T-helper 17 cell (primary cell): ENCODE data around the gene LPCAT1. TPM values are rescaled to one million over a fixed set of nuclear protein-coding genes. Genes with fewer than 3 reads are reported as not detected.
A peak's percentile ranks its signal among the peaks of the same experiment; 100 is the strongest.
"Not testable (repeated sequence)": the region's sequence is repeated elsewhere in the genome, so short reads cannot be mapped to it uniquely, and the experiment has no call there.

Experiments
- ATAC-seq: fragments of 150-1000 bp; cut with Tn5 transposase; 2 replicates; pipeline ENCODE4 v1.10.0; 2021; ENCODE audit warnings: mild to moderate bottlenecking, moderate library complexity
- DNase-seq, 3 donors: peaks; one replicate each; pipeline versions ENCODE4 v3.0.0 to v3.0.0-alpha.2; 2020 to 2021
- H3K9me3 ChIP-seq: one replicate; pipeline ENCODE4 v1.7.0; 2013; ENCODE audit warnings: low read length, mild to moderate bottlenecking; ENCODE audit not compliant: control insufficient read depth, poor library complexity, severe bottlenecking
- H3K27ac Mint-ChIP-seq: one replicate; pipeline ENCODE4 v1.8.0; 2022; ENCODE audit warnings: mild to moderate bottlenecking, moderate library complexity, mixed read lengths
- H3K27me3 Mint-ChIP-seq: one replicate; pipeline ENCODE4 v1.8.0; 2022; ENCODE audit warnings: mixed read lengths
- H3K36me3 Mint-ChIP-seq: one replicate; pipeline ENCODE4 v1.8.0; 2022; ENCODE audit warnings: low read depth, mixed read lengths
- H3K4me1 Mint-ChIP-seq: one replicate; pipeline ENCODE4 v1.8.0; 2022; ENCODE audit warnings: mild to moderate bottlenecking, mixed read lengths
- H3K4me3 Mint-ChIP-seq: one replicate; pipeline ENCODE4 v1.8.0; 2022; ENCODE audit warnings: mild to moderate bottlenecking, moderate library complexity, mixed read lengths
- total RNA-seq, 4 donors: library from RNA in 2 of 4; stranded (reverse) in 2 of 4; gene quantifications; one replicate each; pipeline ENCODE4 v1.2.3 and lab custom pipeline; 2022 to 2026

LPCAT1 gene
- total RNA-seq (10 to 100 TPM; 23.4 to 24.8 TPM), total RNA-seq (lab: John Stamatoyannopoulos, UW) (31.9 to 54.8 reads per million in 2 donors)

GRCh38 chr5:1523793-1524480 is at the start of gene LPCAT1:
Gene LPCAT1 (minus strand): TSS chr5:1523960. CDS start chr5:1523844, 116 bp downstream.
- peaks cover 27% of the 10 kb centered on the region for H3K4me1 Mint-ChIP-seq
- H3K27me3 Mint-ChIP-seq, result no peaks in the 10 kb centered on the region
- H3K9me3 ChIP-seq, result no peaks in the 10 kb centered on the region
- no peaks in the 10 kb centered on the region for H3K36me3 Mint-ChIP-seq
- ATAC-seq (peak; percentile 92), DNase-seq (peak; percentile 68 to 73 (median 70))
- H3K27ac Mint-ChIP-seq, result peak within 1 kb of the TSS; percentile 82
- peak within 1 kb of the TSS; percentile 89 for H3K4me3 Mint-ChIP-seq

- not testable (repeated sequence) for H3K4me1 Mint-ChIP-seq, H3K27ac Mint-ChIP-seq, ATAC-seq, DNase-seq, H3K36me3 Mint-ChIP-seq, H3K27me3 Mint-ChIP-seq, H3K4me3 Mint-ChIP-seq, H3K9me3 ChIP-seq
Measured at GRCh38 chr5:1571875-1572274, 48.1 kb upstream of the LPCAT1 start.

- Mint-ChIP-seq H3K4me1 (no peaks in the 10 kb centered on the region), H3K36me3 (no peaks in the 10 kb centered on the region), H3K27ac (no peak overlapping the region), H3K4me3 (no peak overlapping the region), H3K27me3 (no peaks in the 10 kb centered on the region)
- ATAC-seq (no peak), DNase-seq (no peak)
- no peaks in the 10 kb centered on the region for H3K9me3 ChIP-seq
Measured at GRCh38 chr5:1570975-1571374, 47.2 kb upstream of the LPCAT1 start.

GRCh38 chr5:1568201-1568979 is 44.6 kb upstream of the LPCAT1 start:
- Mint-ChIP-seq H3K27ac (no peak overlapping the region), H3K4me3 (no peak overlapping the region), H3K4me1 (no peaks in the 10 kb centered on the region), H3K36me3 (no peaks in the 10 kb centered on the region), H3K27me3 (peaks cover 3% of the 10 kb centered on the region)
- DNase-seq, result no peak
- H3K9me3 ChIP-seq, result no peaks in the 10 kb centered on the region
- ATAC-seq, result no peak

GRCh38 chr5:1567527-1568200 is 43.9 kb upstream of the LPCAT1 start:
- not testable (repeated sequence) for H3K36me3 Mint-ChIP-seq, H3K9me3 ChIP-seq, DNase-seq, ATAC-seq, H3K27ac Mint-ChIP-seq, H3K4me3 Mint-ChIP-seq, H3K4me1 Mint-ChIP-seq
- peaks cover 10% of the 10 kb centered on the region for H3K27me3 Mint-ChIP-seq

GRCh38 chr5:1565737-1566734 is 42.3 kb upstream of the LPCAT1 start:
- peaks cover 18% of the 10 kb centered on the region for H3K27me3 Mint-ChIP-seq
- no peak overlapping the region for H3K4me3 Mint-ChIP-seq
- no peak overlapping the region for H3K27ac Mint-ChIP-seq
- no peaks in the 10 kb centered on the region for H3K4me1 Mint-ChIP-seq
- H3K9me3 ChIP-seq, result no peaks in the 10 kb centered on the region
- H3K36me3 Mint-ChIP-seq, result peaks cover 2% of the 10 kb centered on the region
- DNase-seq, result no peak
- ATAC-seq, result no peak

- Mint-ChIP-seq H3K27ac (no peak overlapping the region), H3K4me3 (no peak overlapping the region), H3K27me3 (peaks cover 26% of the 10 kb centered on the region), H3K36me3 (peaks cover 2% of the 10 kb centered on the region), H3K4me1 (no peaks in the 10 kb centered on the region)
- no peaks in the 10 kb centered on the region for H3K9me3 ChIP-seq
- DNase-seq (no peak), ATAC-seq (no peak)
Measured at GRCh38 chr5:1564824-1565736, 41.3 kb upstream of the LPCAT1 start.

GRCh38 chr5:1564182-1564748 is 40.5 kb upstream of the LPCAT1 start:
- peak; percentile 55 for ATAC-seq

GRCh38 chr5:1563617-1564181 is 39.9 kb upstream of the LPCAT1 start:
- H3K36me3 Mint-ChIP-seq, result peaks cover 2% of the 10 kb centered on the region
- no peak overlapping the region for H3K4me3 Mint-ChIP-seq
- ATAC-seq (peak; percentile 12), DNase-seq (no peak)
- no peak overlapping the region for H3K27ac Mint-ChIP-seq
- H3K9me3 ChIP-seq, result no peaks in the 10 kb centered on the region
- peaks cover 36% of the 10 kb centered on the region for H3K27me3 Mint-ChIP-seq
- no peaks in the 10 kb centered on the region for H3K4me1 Mint-ChIP-seq

More at GRCh38 chr5:1564182-1564748, 40.5 kb upstream of the LPCAT1 start:
- Mint-ChIP-seq H3K36me3 (peaks cover 2% of the 10 kb centered on the region), H3K27ac (no peak overlapping the region), H3K4me1 (no peaks in the 10 kb centered on the region), H3K4me3 (no peak overlapping the region), H3K27me3 (peaks cover 31% of the 10 kb centered on the region)
- no peak for DNase-seq
- no peaks in the 10 kb centered on the region for H3K9me3 ChIP-seq

GRCh38 chr5:1563051-1563461 is 39.3 kb upstream of the LPCAT1 start:
- ATAC-seq, result no peak

GRCh38 chr5:1562599-1562998 is 38.8 kb upstream of the LPCAT1 start:
- H3K9me3 ChIP-seq, result no peaks in the 10 kb centered on the region
- Mint-ChIP-seq H3K4me3 (no peak overlapping the region), H3K36me3 (peaks cover 2% of the 10 kb centered on the region), H3K27ac (no peak overlapping the region), H3K27me3 (peaks cover 42% of the 10 kb centered on the region), H3K4me1 (no peaks in the 10 kb centered on the region)
- ATAC-seq (no peak), DNase-seq (no peak)

More at GRCh38 chr5:1563051-1563461, 39.3 kb upstream of the LPCAT1 start:
- DNase-seq, result no peak
- Mint-ChIP-seq H3K4me1 (no peaks in the 10 kb centered on the region), H3K4me3 (no peak overlapping the region), H3K27me3 (peaks cover 38% of the 10 kb centered on the region), H3K36me3 (peaks cover 2% of the 10 kb centered on the region), H3K27ac (no peak overlapping the region)
- no peaks in the 10 kb centered on the region for H3K9me3 ChIP-seq
